Loucy (cell line): Measurements from ENCODE around the gene CLASP1.

ENCODE experiments used
- EZH2phosphoT487 ChIP-seq: fragments of 200-600 bp; IDR thresholded peaks from 2 replicates; pipeline ENCODE4 v1.6.1; 2018; ENCODE audit warnings: antibody characterized with exemption, mild to moderate bottlenecking, moderate library complexity, borderline replicate concordance
- TF ChIP-seq, protein P1 (sequence below): fragments of 200-600 bp; sonication (generic); conservative IDR thresholded peaks from 2 replicates; pipeline ENCODE4 v1.5.1; 2014; ENCODE audit warnings: mild to moderate bottlenecking, antibody characterized with exemption, low read length

DNA sequence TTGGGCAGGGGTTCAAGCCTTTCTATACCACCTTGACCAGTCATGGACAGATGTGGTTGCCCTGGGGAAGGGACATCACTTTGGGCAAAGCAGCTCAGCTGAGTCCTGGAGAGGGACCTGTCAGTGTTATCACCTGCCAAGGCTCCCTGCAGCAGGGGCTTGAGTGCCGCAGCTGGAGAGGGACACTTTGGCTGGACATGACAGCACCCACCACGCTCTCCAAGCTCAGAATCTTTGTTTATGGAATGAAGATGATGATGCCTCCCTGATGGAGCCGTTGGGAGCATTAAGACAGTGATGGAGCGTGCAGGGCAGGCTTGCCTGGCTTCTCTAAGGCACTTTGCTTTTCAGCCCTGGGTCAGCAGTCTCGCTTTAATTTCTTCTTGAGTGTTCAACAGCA is 360.0 kb downstream of the CLASP1 start:
- TF ChIP-seq, protein P1, sequence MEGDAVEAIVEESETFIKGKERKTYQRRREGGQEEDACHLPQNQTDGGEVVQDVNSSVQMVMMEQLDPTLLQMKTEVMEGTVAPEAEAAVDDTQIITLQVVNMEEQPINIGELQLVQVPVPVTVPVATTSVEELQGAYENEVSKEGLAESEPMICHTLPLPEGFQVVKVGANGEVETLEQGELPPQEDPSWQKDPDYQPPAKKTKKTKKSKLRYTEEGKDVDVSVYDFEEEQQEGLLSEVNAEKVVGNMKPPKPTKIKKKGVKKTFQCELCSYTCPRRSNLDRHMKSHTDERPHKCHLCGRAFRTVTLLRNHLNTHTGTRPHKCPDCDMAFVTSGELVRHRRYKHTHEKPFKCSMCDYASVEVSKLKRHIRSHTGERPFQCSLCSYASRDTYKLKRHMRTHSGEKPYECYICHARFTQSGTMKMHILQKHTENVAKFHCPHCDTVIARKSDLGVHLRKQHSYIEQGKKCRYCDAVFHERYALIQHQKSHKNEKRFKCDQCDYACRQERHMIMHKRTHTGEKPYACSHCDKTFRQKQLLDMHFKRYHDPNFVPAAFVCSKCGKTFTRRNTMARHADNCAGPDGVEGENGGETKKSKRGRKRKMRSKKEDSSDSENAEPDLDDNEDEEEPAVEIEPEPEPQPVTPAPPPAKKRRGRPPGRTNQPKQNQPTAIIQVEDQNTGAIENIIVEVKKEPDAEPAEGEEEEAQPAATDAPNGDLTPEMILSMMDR: no peak
- TF ChIP-seq EZH2phosphoT487: no peak
